Gastroesophageal sphincter (tissue), 3 donors: ENCODE data around the gene CABP2.

Experiments used
- EP300 ChIP-seq: sonication (generic); formaldehyde crosslinking; IDR thresholded peaks from one replicate; pipeline ENCODE4 v1.6.1; 2017; ENCODE audit warnings: antibody characterized with exemption, mild to moderate bottlenecking
- POLR2A ChIP-seq, 2 donors: fragments of 450-650 bp; IDR thresholded peaks; one replicate each; pipeline ENCODE4 v1.6.1; 2017; ENCODE audit warnings: antibody characterized with exemption in 2 of 2, mild to moderate bottlenecking in 2 of 2, moderate library complexity in 1 of 2
- POLR2AphosphoS5 ChIP-seq: sonication (generic); formaldehyde crosslinking; IDR thresholded peaks from one replicate; pipeline ENCODE4 v1.6.1; 2017; ENCODE audit warnings: antibody characterized with exemption
- TF ChIP-seq, protein P1 (sequence below), 4 experiments: fragments of 200-600 bp in 2 of 4; fragments of 450-650 bp in 2 of 4; sonication (generic) in 1 of 4; IDR thresholded peaks; one replicate each; pipeline ENCODE4 v1.5.1; 2017 to 2019; ENCODE audit warnings: antibody characterized with exemption in 4 of 4, mild to moderate bottlenecking in 2 of 4, moderate library complexity in 2 of 4

DNA sequence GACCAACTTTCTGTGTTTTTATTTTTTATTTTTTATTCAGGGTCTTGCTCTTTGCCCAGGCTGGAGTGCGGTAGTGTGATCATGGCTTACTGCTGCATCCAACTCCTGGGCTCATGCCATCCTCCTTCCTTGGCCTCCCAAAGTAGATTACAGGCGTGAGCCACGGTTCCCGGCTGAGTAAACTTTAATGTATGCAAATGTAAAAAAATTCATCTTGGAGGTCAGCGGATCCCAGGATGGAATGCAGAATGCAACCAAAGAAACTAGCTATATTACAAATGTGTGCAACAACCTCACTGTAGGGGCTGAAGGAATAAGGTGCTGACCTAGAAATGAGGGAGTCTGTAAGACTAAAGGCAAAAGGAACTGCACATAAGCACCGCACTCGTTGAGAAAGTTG, 9.1 kb downstream of the CABP2 start:
- TF ChIP-seq, protein P1, sequence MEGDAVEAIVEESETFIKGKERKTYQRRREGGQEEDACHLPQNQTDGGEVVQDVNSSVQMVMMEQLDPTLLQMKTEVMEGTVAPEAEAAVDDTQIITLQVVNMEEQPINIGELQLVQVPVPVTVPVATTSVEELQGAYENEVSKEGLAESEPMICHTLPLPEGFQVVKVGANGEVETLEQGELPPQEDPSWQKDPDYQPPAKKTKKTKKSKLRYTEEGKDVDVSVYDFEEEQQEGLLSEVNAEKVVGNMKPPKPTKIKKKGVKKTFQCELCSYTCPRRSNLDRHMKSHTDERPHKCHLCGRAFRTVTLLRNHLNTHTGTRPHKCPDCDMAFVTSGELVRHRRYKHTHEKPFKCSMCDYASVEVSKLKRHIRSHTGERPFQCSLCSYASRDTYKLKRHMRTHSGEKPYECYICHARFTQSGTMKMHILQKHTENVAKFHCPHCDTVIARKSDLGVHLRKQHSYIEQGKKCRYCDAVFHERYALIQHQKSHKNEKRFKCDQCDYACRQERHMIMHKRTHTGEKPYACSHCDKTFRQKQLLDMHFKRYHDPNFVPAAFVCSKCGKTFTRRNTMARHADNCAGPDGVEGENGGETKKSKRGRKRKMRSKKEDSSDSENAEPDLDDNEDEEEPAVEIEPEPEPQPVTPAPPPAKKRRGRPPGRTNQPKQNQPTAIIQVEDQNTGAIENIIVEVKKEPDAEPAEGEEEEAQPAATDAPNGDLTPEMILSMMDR (IDR thresholded peaks at IDR 0.05) = no peak
- TF ChIP-seq POLR2AphosphoS5 (no peak), POLR2A (IDR thresholded peaks at IDR 0.05) (no peak), EP300 (no peak)
